Colonic mucosa (tissue), 4 donors: Measurements from ENCODE around the gene OTUD3. TPM values are rescaled to one million over a fixed set of nuclear protein-coding genes. Genes with fewer than 3 reads are reported as not detected.
A peak's percentile ranks its signal among the peaks of the same experiment; 100 is the strongest.

ENCODE experiments used
- DNase-seq: peaks from one replicate; pipeline ENCODE4 v3.0.0-alpha.2; 2020
- H3K27ac ChIP-seq: fragments of 200-600 bp; one replicate; pipeline ENCODE4 v1.8.0; 2021
- H3K27me3 ChIP-seq: fragments of 200-600 bp; one replicate; pipeline ENCODE4 v1.8.0; 2021
- H3K36me3 ChIP-seq: fragments of 200-600 bp; one replicate; pipeline ENCODE4 v1.8.0; 2021
- H3K4me1 ChIP-seq: fragments of 200-600 bp; one replicate; pipeline ENCODE4 v1.8.0; 2021; ENCODE audit warnings: mild to moderate bottlenecking
- H3K4me3 ChIP-seq: fragments of 200-600 bp; one replicate; pipeline ENCODE4 v1.8.0; 2021
- H3K9ac ChIP-seq, 2 donors: one replicate each; pipeline ENCODE4 v1.7.0; 2013; ENCODE audit warnings: control low read depth in 2 of 2, low read depth in 2 of 2, low read length in 2 of 2
- H3K9me3 ChIP-seq: fragments of 200-600 bp; one replicate; pipeline ENCODE4 v1.8.0; 2021
- CTCF ChIP-seq: fragments of 200-600 bp; IDR thresholded peaks from one replicate; pipeline ENCODE4 v1.8.0; 2022; ENCODE audit warnings: antibody characterized with exemption, mild to moderate bottlenecking
- intact Hi-C: fragments of 100-400 bp; cut with DNase I; formaldehyde crosslinking; loops from one replicate; pipeline ENCODE4 v1.14.1; 2022
- total RNA-seq, 2 donors: library from RNA; stranded (reverse); fragmentation: NEBNext Ultra II Directional in 1 of 2; extraction: Animal tissue kit (Norgen Biotek cat#: 25700) in 1 of 2; gene quantifications; one replicate each; pipeline ENCODE4 v1.2.1, GENCODE V29; 2021
- donor health status: healthy.
- donor health status: DM: no; HTN: no; CAD: no.
- donor health status: DM: no; HTN: no; CAD: no.

OTUD3 gene
- total RNA-seq, 2 donors from 2014 or later: 9.6 to 15.6 TPM

DNA sequence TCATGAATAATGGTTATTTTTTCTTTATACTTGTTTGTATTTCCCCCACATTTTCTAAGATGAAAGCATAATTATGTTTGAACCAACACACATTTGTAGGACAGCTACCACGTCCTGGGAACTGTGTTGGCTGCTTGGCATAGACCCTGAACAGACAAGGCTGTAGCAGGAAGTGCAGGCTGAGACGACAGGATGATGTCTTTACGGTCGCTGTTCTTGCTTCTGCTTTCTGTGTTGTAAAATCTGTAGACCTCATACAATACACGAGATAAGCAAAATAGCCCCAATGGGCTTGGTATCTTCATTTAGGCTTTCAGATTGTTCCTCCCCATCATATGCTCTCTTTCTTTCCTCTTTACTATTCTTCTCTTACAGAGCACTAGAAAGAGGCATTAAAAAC is 23.3 kb upstream of the OTUD3 start:
- DNase-seq: peak; percentile 19
- Histone ChIP-seq H3K4me1 (no peaks in the 10 kb centered on the region), H3K36me3 (no peaks in the 10 kb centered on the region), H3K4me3 (no peak overlapping the region), H3K27ac (no peak overlapping the region), H3K27me3 (no peaks in the 10 kb centered on the region), H3K9ac (no peak overlapping the region), H3K9me3 (no peaks in the 10 kb centered on the region)
- intact Hi-C loops: no loop called here
- no peak for TF ChIP-seq CTCF

DNA sequence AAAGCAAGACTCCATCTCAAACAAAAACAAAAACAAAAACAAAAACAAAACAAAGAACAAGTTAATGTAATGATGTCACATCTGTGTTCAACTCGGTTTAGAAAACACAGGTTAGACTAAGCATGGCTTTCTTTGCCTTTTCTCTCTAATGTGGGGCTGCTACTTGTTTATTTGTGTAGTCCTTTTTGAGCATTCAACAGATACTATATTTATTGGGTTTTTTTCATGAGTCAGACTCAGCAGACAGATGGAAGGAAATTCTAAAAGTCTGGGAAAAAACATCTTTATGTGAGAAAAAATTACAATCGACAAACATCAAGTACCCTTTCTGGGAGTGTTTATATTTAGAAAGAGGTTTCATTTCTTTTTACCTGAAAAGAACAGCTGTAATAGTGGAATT is 22.3 kb upstream of the OTUD3 start:
- intact Hi-C loops: loop anchor here (5.0 kb wide), 1 partner anchor 43 kb away; the partner anchor contains the start of gene RNF186
- H3K4me1 ChIP-seq: no peaks in the 10 kb centered on the region
- H3K9me3 ChIP-seq: no peaks in the 10 kb centered on the region
- H3K9ac ChIP-seq: no peak overlapping the region
- no peak for DNase-seq
- H3K4me3 ChIP-seq: no peak overlapping the region
- peak overlapping the region; percentile 66 for H3K27ac ChIP-seq
- no peaks in the 10 kb centered on the region for H3K36me3 ChIP-seq
- H3K27me3 ChIP-seq: no peaks in the 10 kb centered on the region
- no peak for TF ChIP-seq CTCF

DNA sequence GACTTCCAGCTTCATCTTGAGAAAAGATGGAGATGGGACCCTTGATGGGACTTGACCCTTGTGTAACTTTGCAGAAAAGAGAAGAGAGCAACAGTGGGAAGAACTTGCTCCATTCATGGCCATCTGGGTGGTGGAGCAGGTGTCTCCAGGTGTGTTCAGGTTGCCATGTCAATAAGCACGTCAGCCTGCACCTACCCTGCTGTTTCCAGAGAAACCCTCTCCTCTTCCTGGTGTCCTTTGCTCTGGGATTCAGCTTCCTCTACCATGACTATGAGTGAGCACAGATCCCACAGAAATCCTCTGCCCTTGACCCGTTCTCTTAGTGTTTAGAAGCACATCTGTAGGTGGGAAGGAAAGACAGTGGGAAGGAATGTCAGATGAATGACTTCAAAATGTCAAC is 21.8 kb upstream of the OTUD3 start:
- H3K36me3 ChIP-seq: no peaks in the 10 kb centered on the region
- no peaks in the 10 kb centered on the region for H3K4me1 ChIP-seq
- TF ChIP-seq CTCF: no peak
- peak; percentile 74 for DNase-seq
- peak overlapping the region in 1 of 2 donors; percentile 1 for H3K9ac ChIP-seq
- no peaks in the 10 kb centered on the region for H3K27me3 ChIP-seq
- no peaks in the 10 kb centered on the region for H3K9me3 ChIP-seq
- H3K27ac ChIP-seq: peak overlapping the region; percentile 66
- H3K4me3 ChIP-seq: no peak overlapping the region
- intact Hi-C loops: loop anchor here (5.0 kb wide), 1 partner anchor 43 kb away; the partner anchor contains the start of gene RNF186

DNA sequence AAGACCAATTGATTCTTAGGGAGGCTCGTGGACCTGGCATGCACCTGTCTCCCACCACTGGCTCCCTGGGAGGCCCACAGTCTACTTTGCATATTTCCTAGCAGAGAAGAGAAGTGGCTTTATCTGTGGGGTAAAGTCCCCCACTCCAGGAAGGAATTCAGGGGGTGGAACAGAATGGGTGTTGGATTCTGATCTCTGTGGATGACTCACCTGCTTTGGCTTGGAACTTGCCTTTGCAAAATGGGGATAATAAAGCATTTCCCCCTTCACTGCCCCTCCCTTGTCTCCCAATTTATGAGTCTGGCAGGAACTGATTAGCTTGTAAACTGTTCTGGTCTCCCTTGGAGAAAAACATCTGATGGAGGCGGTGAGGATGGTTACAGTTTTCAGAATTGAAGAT is 21.2 kb upstream of the OTUD3 start:
- TF ChIP-seq CTCF: no peak
- Histone ChIP-seq H3K36me3 (no peaks in the 10 kb centered on the region), H3K9ac (peak overlapping the region in 1 of 2 donors; percentile 3), H3K27me3 (no peaks in the 10 kb centered on the region), H3K4me1 (no peaks in the 10 kb centered on the region), H3K4me3 (no peak overlapping the region), H3K9me3 (no peaks in the 10 kb centered on the region), H3K27ac (peak overlapping the region; percentile 66)
- intact Hi-C loops: loop anchor here (5.0 kb wide), 1 partner anchor 44 kb away; the partner anchor contains the start of gene RNF186
- DNase-seq: peak; percentile 79

- H3K27me3 ChIP-seq: no peaks in the 10 kb centered on the region
- intact Hi-C loops: loop anchor here (5.0 kb wide), 1 partner anchor 45 kb away; the partner anchor contains the start of gene RNF186
- no peak for DNase-seq
- H3K4me1 ChIP-seq: no peaks in the 10 kb centered on the region
- H3K4me3 ChIP-seq: no peak overlapping the region
- TF ChIP-seq CTCF: no peak
- no peaks in the 10 kb centered on the region for H3K9me3 ChIP-seq
- H3K36me3 ChIP-seq: no peaks in the 10 kb centered on the region
- peak overlapping the region in 1 of 2 donors; percentile 3 for H3K9ac ChIP-seq
- H3K27ac ChIP-seq: peak overlapping the region; percentile 66
Observed at GRCh38 chr1:19861842-19862530, 20.2 kb upstream of the OTUD3 start.
